Natural killer cell treated with Interleukin-12 subunit alpha and Interleukin-12 subunit beta and Interleukin-15 and Interleukin-18, amount 100 ng/mL, for 72 hours (primary cell): ENCODE data around the gene PRCD. TPM values are rescaled to one million over a fixed set of nuclear protein-coding genes. Genes with fewer than 3 reads are reported as not detected.
"Not testable (repeated sequence)": the region's sequence is repeated elsewhere in the genome, so short reads cannot be mapped to it uniquely, and the experiment has no call there.

Experiments used
- ATAC-seq, 2 donors: fragments of 150-1000 bp; cut with Tn5 transposase in 1 of 2; sonication (Bioruptor Pico), chemical (Tn5 transposase) in 1 of 2; 2 replicates each; pipeline ENCODE4 v1.10.0; 2021
- DNase-seq: peaks from one replicate; pipeline ENCODE4 v3.0.0; 2022; ENCODE audit warnings: low spot score
- H3K27ac Mint-ChIP-seq, 2 donors: 1 replicate in 1 of 2; 2 replicates in 1 of 2; pipeline ENCODE4 v1.8.0; 2022; ENCODE audit warnings: mixed read lengths in 2 of 2, mild to moderate bottlenecking in 1 of 2, moderate library complexity in 1 of 2
- H3K27me3 Mint-ChIP-seq, 2 donors: 1 replicate in 1 of 2; 2 replicates in 1 of 2; pipeline ENCODE4 v1.8.0; 2022; ENCODE audit warnings: mixed read lengths in 2 of 2
- H3K36me3 Mint-ChIP-seq: one replicate; pipeline ENCODE4 v1.8.0; 2022; ENCODE audit warnings: mixed read lengths
- H3K4me1 Mint-ChIP-seq, 2 donors: 1 replicate in 1 of 2; 2 replicates in 1 of 2; pipeline ENCODE4 v1.8.0; 2022; ENCODE audit warnings: low read depth in 2 of 2, mixed read lengths in 2 of 2, mild to moderate bottlenecking in 1 of 2
- H3K4me3 Mint-ChIP-seq: one replicate; pipeline ENCODE4 v1.8.0; 2022; ENCODE audit warnings: mixed read lengths
- H3K9me3 Mint-ChIP-seq: 2 replicates; pipeline ENCODE4 v1.8.0; 2022; ENCODE audit warnings: mixed read lengths
- total RNA-seq, 2 donors: library from RNA; stranded (reverse); gene quantifications; one replicate each; pipeline ENCODE4 v1.2.3, GENCODE V29; 2022

The PRCD gene
- total RNA-seq, 2 donors from 2014 or later, result 0.78 TPM; not detected in 1

DNA sequence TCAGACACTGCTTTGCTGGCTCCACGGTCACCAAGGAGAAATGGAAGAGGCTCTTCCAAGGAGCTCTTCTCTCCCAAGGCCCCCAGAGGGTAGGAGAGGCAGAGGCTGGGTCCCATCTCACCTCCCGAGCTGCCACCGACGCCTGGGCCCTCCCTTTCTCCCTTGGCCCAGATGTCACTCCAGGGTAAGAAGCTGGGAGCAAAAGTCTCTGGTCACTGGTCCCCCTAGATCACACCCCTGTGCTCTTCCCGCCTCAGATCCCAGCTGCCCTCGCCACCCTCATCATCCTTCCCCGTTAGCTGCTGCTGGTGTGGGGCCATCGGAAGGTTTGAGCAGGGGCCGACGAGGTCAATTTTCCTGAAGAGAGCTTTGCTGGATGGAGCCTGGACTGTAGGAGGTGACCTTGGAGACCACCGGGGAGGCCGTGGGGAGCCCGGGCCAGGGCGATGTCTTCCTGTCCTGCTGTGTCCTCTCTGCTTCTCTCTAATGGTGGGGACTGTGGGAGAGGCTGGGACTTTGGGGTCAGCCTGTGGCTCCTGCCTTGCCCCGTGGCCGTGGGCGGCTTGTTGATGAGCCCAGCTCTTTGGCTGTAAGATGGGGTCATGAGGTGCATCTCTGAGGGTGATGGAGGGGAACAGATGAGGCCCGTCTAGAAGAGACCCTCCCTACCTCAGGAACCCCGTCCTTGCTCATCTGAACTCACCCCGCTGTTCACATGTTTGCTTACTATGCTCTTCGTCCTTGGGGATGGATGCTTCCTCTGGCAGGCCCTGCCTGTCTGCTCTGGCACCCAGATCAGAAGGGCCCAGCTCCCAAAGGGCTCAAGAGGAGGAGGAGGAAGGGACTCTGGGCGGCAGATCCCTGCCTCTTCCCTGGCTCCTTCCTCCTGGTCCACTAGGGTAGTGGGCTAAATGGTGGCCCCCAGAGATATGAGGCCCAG is 27.2 kb upstream of the PRCD start:
- peaks cover 38 to 44% of the 10 kb centered on the region in 2 donors for H3K4me1 Mint-ChIP-seq
- H3K4me3 Mint-ChIP-seq, result peak overlapping the region; percentile 64
- H3K9me3 Mint-ChIP-seq, result no peaks in the 10 kb centered on the region
- ATAC-seq (no peak), DNase-seq (no peak)
- peak overlapping the region; percentile 87 to 95 for H3K27ac Mint-ChIP-seq
- H3K36me3 Mint-ChIP-seq, result no peaks in the 10 kb centered on the region
- H3K27me3 Mint-ChIP-seq, result no peaks in the 10 kb centered on the region

DNA sequence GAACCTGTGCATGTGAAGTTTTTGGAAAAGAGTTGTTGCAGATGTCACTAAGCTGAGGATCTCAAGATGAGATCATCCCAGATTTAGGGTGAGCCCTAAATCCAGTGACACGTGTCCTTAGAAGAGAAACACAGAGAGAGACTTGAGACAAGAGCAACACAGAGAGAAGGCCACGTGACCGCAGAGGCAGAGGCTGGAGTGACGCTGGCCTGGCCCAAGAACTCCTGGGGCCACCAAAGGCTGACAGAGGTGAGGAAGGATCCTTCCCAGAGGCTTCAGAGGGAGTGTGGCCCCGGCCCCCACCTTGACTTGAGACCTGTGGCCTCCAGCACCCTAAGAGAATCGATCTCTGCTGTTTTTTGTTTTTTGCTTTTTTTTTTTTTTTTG is 26.5 kb upstream of the PRCD start:
- no peak for ATAC-seq
- peak overlapping the region; percentile 64 for H3K4me3 Mint-ChIP-seq

DNA sequence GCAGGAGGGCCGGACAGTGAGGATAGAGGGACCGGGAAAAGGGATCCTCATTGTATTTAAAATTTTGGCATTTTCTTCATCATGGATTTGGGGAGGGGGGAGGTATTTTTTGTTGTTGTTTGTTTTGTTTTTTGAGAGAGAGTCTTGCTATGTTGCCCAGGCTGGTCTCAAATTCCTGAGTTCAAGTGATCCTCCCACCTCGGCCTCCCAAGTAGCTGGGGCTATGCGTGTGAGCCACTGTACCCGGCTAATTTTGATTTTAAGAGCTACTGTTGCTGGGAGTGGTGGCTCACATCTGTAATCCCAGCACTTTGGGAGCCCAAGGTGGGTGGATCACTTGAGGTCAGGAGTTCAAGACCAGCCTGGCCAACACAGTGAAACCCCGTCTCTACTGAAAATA is 25.5 kb upstream of the PRCD start:
- H3K27me3 Mint-ChIP-seq, ATAC-seq, H3K36me3 Mint-ChIP-seq, DNase-seq, H3K9me3 Mint-ChIP-seq: not testable (repeated sequence)
- peaks cover 38 to 46% of the 10 kb centered on the region in 2 donors for H3K4me1 Mint-ChIP-seq
- H3K4me3 Mint-ChIP-seq, result peak overlapping the region; percentile 65
- H3K27ac Mint-ChIP-seq, result peak overlapping the region; percentile 87 to 95

More for the DNA sequence above, 26.5 kb upstream of the PRCD start:
- Mint-ChIP-seq H3K4me1 (peaks cover 38 to 46% of the 10 kb centered on the region in 2 donors), H3K27me3 (no peaks in the 10 kb centered on the region), H3K9me3 (no peaks in the 10 kb centered on the region), H3K36me3 (no peaks in the 10 kb centered on the region), H3K27ac (peak overlapping the region; percentile 87 to 95)
- no peak for DNase-seq

DNA sequence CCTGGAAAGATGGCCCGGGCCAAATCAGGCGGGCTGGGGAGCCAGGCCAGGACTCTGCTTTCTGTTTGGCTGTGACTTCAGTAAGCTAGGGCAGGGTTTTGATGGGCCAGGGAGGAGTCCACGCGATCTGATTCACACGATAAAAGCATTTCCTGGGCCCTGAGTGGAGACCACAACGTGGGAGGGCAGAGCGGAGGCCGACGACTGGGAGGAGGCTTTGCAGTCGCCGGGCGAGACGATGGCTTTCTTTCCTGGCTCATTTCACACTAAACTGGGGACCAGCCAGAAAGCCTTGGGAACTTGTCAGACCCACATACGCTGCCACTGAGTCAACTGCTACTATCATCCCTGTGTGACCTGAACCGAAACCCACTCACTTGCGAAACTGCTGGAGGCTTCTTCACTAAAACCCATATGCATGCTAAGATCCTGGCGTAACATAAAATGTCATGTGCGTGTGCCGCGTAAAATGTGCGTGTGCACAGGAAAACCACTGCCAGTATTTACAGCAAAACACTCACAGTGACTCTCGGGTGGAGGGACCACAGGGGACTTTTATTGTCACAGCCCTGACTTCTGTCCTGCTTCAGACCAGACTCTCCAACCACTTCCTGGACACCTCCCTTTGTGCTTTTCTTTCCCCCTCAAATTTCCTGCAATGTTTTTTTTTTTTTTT is 24.4 kb upstream of the PRCD start:
- Mint-ChIP-seq H3K27me3 (no peaks in the 10 kb centered on the region), H3K27ac (peak overlapping the region; percentile 87 to 95), H3K4me3 (peak overlapping the region; percentile 65), H3K4me1 (peaks cover 43 to 51% of the 10 kb centered on the region in 2 donors), H3K9me3 (no peaks in the 10 kb centered on the region), H3K36me3 (no peaks in the 10 kb centered on the region)
- peak; percentile 97 for DNase-seq
- peak; percentile 93 to 94 for ATAC-seq

DNA sequence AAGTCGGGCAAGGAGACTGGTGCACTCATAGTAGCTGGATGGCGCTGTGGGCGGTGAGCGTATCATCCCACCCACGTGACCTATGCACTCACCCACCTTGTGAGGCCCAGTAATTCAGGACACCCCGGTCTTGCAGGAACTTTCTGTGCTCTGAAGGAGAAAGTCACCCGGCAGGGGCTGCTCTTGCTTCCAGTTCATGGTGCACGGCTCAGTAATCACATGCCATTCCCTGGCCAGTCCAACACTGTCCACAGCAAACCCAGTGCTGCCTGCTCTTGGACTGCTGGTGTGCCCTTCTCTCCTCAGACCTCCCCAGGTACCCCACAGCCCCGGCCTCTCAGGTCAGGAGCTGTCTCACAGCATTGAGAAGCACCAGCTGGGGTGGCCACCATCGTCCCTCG is 22.2 kb upstream of the PRCD start:
- Mint-ChIP-seq H3K27me3 (no peaks in the 10 kb centered on the region), H3K27ac (peak overlapping the region in 1 of 2 donors; percentile 75), H3K4me1 (peaks cover 34 to 45% of the 10 kb centered on the region in 2 donors), H3K9me3 (no peaks in the 10 kb centered on the region), H3K4me3 (no peak overlapping the region), H3K36me3 (no peaks in the 10 kb centered on the region)
- no peak for ATAC-seq
- peak; percentile 65 for DNase-seq

DNA sequence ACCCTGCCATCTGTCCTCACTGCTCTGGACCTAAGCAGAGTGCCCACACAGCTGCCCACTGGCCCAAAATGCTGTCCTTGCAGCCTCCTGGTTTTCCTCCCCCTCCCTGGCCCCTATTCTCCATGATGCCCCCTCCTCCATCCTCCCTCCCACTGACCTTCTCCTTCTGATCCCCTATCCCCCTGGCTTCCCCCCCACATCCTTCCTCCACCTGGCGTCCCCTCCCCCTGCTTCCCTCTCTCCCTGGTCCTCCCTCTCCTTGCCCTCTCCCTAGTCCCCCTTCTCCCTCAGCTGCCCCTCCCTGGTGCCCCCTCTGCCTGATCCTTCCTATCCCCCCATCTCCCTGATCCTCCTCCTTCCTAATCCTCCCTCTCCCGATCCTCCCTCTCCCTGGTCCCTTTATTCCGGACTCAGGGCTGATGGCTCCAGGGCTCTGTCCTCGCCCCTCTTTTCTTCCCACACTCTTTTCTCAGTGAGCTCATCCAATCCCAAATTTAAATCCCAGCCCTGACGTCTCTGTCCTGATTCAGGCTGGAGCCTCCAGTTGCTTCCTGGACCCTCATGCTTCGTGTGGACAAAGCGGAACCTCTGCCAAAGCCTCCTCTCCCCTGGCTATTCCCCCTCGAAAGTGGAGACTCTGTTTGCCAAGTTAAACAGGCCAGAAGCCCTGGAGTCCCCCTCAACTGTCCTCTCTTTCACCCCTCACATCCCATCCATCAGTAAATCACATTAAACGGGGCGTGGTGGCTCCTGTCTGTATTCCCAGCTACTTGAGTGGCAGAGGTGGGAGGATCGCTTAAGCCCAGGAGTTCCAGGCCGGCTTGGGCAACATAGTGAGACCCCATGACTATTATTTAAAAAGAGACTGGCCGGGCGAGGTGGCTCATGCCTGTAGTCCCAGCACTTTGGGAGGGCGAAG is 20.5 kb upstream of the PRCD start:
- ATAC-seq (no peak), DNase-seq (no peak)
- Mint-ChIP-seq H3K4me3 (no peak overlapping the region), H3K36me3 (no peaks in the 10 kb centered on the region), H3K4me1 (peaks cover 31 to 42% of the 10 kb centered on the region in 2 donors), H3K27ac (peak overlapping the region; percentile 35 to 75), H3K27me3 (no peaks in the 10 kb centered on the region), H3K9me3 (no peaks in the 10 kb centered on the region)

DNA sequence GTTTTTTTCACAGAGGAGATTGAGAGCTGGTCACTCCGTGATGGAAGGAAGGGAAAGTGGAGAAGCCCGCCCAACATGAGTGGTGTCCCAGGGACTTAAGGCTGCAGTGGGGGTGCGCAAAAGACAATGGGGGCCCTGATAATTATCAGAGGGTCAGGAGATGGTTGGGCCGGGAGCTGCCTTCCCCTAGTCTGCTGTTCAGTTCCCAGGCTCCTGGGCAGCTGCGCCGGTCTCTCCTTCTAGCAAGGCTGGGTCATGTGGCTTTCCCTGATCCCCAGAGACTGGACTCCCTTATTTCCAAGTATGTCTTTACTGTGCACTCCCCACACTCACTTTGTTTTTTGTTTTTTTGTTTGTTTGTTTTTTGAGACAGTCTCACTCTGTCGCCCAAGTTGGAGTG is 18.6 kb upstream of the PRCD start:
- no peaks in the 10 kb centered on the region for H3K9me3 Mint-ChIP-seq
- H3K27ac Mint-ChIP-seq, result peak overlapping the region in 1 of 2 donors; percentile 75
- peaks cover 17 to 40% of the 10 kb centered on the region in 2 donors for H3K4me1 Mint-ChIP-seq
- no peaks in the 10 kb centered on the region for H3K36me3 Mint-ChIP-seq
- DNase-seq, result no peak
- H3K27me3 Mint-ChIP-seq, result no peaks in the 10 kb centered on the region
- no peak for ATAC-seq
- no peak overlapping the region for H3K4me3 Mint-ChIP-seq

DNA sequence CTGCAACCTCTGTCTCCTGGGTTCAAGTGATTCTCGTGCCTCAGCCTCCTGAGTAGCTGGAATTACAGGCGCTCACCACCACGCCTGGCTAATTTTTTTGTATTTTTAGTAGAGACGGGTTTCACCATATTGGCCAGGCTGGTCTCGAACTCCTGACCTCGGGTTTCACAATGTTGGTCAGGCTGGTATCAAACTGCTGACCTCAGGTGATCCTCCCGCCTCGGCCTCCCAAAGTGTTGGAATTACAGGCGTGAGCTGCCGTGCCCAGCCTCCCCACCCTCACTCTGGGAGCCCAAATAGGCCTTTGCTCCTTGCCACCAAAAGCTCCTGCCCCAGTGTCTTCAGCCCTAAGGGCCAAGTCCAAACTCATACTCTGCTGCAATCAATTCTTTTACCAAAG is 18.2 kb upstream of the PRCD start:
- not testable (repeated sequence) for H3K4me3 Mint-ChIP-seq, DNase-seq, H3K27me3 Mint-ChIP-seq, H3K27ac Mint-ChIP-seq, H3K9me3 Mint-ChIP-seq, H3K36me3 Mint-ChIP-seq, ATAC-seq
- peaks cover 17 to 37% of the 10 kb centered on the region in 2 donors for H3K4me1 Mint-ChIP-seq

DNA sequence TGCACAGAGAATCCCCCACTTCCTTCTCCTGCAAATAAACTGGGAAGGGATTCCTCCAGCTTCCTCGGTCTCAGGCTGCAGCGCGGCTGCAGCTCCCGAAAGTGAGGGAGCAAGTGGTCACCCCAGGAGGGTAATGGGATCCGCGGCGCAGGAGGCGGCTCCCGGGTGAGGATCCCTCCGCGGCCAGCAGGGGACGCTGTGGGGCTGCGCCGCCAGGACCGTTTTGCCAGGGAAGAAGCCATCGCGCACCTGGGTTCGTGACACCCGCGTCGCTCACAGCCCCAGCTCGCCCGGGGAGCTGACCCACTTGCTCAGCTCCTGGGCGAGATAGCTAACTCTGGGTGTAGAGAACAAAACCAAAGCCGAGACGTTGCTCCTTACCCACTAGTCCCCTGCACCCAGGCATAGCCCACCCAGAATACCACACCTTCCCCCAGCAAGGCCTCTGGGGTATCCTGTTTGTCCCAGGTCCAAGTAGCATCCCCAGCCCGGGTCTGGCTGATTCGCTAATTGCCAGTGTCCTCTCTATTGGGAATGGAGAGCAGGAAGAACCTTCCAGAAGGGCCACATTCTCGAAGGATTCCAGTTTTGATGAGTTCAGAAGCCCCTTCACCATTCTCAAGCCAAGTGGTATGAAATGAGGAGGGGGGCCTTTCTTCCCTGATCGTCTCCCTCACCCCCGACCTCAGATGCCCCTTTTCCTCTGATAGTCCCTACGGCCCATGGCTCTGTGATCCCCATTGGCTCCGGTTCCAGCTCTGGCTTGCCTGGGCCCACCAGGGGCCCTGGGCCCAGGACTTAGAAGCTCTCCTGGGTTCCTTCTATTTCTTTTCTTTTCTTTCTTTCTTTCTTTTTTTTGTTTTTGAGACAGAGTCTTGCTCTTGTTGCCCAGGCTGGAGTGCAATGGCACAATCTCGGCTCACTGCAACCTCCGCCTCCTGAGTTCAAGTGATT is 16.5 kb upstream of the PRCD start:
- no peaks in the 10 kb centered on the region for H3K9me3 Mint-ChIP-seq
- DNase-seq (peak; percentile 81), ATAC-seq (peak; percentile 80 to 85)
- peak overlapping the region; percentile 20 for H3K4me3 Mint-ChIP-seq
- H3K27me3 Mint-ChIP-seq, result no peaks in the 10 kb centered on the region
- H3K27ac Mint-ChIP-seq, result peak overlapping the region in 1 of 2 donors; percentile 51
- H3K36me3 Mint-ChIP-seq, result no peaks in the 10 kb centered on the region
- H3K4me1 Mint-ChIP-seq, result peaks cover 28 to 42% of the 10 kb centered on the region in 2 donors

DNA sequence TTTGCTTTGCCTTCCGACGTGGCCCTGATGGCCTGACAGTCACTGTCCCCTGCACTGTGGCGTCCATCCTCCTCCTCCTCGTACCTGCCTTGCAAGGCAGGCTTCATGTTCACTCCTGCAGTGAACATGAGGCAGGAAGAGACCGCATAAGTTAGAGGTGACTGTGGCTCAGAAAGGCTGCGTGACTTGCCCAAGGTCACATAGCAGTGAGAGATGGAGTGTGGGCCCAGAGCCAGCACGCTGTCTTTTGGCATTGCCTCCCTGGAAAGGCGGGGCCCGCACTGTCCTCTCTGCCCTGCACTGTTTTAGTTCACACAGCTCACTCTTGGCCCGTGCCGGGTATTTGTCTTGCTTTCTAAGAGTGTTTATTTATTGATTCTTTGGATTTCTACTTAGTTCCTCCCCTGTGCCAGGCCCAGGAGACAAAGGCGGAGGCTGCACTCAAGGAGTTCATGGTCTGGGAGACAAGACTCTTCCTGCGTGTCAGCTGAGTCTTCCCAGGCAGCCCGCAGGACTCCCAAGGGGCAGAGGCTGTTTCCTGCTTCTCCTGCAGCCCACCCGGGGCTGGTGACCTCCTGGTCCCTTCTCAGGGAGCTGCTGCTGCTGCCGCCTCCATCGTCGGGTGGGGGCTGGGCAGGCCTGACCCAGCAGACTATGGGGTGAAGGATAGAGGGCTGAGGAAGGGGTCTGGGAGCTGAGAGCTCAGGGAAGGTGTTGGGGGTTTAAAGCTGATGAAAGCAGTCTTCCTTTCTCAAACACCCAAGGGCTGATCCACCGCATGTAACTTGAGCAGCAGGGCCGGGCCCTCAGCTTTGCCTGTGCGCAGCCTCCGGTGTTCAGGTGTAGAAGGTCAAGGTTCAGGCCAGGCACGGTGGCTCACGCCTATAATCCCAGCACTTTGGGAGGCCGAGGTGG is 15.0 kb upstream of the PRCD start:
- H3K36me3 Mint-ChIP-seq, result no peaks in the 10 kb centered on the region
- H3K4me1 Mint-ChIP-seq, result peaks cover 28 to 37% of the 10 kb centered on the region in 2 donors
- no peak for ATAC-seq
- no peak for DNase-seq
- H3K9me3 Mint-ChIP-seq, result no peaks in the 10 kb centered on the region
- no peaks in the 10 kb centered on the region for H3K27me3 Mint-ChIP-seq
- H3K27ac Mint-ChIP-seq, result peak overlapping the region in 1 of 2 donors; percentile 40
- H3K4me3 Mint-ChIP-seq, result peak overlapping the region; percentile 1

DNA sequence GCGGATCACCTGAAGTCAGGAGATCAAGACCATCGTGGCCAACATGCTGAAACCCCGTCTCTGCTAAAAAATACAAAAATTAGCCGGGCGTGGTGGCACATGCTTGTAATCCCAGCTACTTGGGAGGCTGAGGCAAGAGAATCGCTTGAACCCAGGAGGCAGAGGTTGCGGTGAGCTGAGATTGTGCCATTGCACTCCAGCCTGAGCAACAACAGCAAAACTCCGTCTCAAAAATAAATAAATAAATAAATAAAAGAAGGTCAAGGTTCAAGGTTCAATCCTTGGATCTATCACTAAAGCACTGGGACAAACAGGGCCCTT is 14.4 kb upstream of the PRCD start:
- peaks cover 22 to 36% of the 10 kb centered on the region in 2 donors for H3K4me1 Mint-ChIP-seq
- H3K27ac Mint-ChIP-seq, DNase-seq, H3K36me3 Mint-ChIP-seq, H3K27me3 Mint-ChIP-seq, ATAC-seq, H3K4me3 Mint-ChIP-seq, H3K9me3 Mint-ChIP-seq: not testable (repeated sequence)

DNA sequence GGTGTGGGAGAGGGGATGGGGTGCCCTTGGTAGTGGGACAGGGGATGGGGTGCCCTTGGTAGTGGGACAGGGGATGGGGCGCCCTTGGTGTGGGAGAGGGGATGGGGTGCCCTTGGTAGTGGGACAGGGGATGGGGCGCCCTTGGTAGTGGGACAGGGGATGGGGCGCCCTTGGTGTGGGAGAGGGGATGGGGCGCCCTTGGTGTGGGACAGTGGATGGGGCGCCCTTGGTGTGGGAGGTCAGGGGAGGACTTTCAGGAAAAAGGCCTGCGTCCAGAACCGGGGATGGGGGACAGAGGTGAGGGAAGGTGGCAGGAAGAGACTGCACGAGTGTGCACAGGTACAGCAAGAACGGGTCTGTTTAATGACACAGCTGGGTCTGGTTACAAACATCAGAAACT is 12.8 kb upstream of the PRCD start:
- Mint-ChIP-seq H3K27ac (peak overlapping the region in 1 of 2 donors; percentile 43), H3K4me3 (peak overlapping the region; percentile 56)

More for the DNA sequence above, 12.8 kb upstream of the PRCD start:
- DNase-seq, H3K9me3 Mint-ChIP-seq, H3K36me3 Mint-ChIP-seq, ATAC-seq, H3K27me3 Mint-ChIP-seq: not testable (repeated sequence)
- peaks cover 25 to 36% of the 10 kb centered on the region in 2 donors for H3K4me1 Mint-ChIP-seq
